ENCODE measurements around the gene LRRC4C.
A peak's percentile ranks its signal among the peaks of the same experiment; 100 is the strongest.
"Not testable (repeated sequence)": the region's sequence is repeated elsewhere in the genome, so short reads cannot be mapped to it uniquely, and the experiment has no call there.

Gene LRRC4C

DNA sequence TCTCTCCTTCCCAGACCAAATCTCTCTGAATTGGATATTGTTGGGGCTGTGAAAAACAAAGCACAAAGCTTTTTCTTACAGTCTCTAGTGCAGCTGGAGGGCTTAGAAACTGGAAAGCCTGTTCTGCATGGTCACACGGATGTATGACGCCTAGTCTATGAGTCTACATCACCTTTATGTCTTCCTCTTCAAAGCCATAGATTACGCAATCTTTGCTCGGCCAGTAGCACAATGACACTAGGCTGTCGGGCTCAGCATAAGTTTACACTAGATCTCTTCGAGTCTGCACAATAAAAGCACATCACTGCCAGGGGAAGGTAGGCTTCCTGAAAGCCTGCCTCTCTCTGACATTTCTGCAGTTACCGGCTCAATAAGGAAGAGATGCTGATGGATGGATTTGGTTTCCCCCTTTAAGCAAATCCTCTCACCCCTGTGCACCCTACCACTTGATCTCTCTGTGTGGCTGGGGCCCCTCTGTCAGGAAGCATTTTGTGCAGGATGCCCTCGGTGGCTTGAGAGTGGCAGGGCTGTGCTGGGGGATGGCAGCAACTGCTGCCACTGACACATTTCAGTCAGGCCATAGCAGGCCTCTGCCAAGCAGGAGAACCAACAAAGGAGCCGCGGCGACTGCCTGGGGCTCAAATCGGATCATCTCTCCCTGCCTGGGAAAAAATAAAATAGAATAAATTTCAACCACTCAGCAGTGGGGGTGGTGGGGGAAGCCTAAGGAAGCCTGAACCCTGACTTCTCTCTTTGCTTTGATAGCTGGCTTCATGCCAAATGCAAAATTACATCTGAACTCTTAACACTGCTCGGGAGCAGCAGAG lies 1272.8 kb downstream of the LRRC4C start:
- DNase-seq, result peak in 45 of 56 donors; percentile 6 to 79 (median 42)

DNA sequence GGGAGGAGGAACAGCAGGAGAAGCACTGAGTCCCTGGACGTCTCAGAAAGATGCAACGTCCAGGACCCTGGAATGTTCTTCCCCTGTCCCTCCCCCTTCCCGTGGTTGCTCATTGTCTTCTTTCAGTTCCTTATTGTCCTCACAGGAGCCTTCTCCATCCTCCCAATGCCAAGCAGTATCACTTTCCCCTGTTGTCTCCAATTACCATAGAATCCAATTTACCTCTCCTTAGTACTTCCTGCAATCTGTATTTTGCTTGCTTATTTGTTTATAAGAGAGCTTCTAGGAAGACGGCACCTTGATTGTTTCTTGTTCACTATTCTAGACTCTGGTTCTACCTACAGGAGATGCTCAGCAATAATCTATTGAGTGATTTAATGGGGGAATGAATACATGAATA lies 1273.7 kb downstream of the LRRC4C start:
- no peak for DNase-seq

DNA sequence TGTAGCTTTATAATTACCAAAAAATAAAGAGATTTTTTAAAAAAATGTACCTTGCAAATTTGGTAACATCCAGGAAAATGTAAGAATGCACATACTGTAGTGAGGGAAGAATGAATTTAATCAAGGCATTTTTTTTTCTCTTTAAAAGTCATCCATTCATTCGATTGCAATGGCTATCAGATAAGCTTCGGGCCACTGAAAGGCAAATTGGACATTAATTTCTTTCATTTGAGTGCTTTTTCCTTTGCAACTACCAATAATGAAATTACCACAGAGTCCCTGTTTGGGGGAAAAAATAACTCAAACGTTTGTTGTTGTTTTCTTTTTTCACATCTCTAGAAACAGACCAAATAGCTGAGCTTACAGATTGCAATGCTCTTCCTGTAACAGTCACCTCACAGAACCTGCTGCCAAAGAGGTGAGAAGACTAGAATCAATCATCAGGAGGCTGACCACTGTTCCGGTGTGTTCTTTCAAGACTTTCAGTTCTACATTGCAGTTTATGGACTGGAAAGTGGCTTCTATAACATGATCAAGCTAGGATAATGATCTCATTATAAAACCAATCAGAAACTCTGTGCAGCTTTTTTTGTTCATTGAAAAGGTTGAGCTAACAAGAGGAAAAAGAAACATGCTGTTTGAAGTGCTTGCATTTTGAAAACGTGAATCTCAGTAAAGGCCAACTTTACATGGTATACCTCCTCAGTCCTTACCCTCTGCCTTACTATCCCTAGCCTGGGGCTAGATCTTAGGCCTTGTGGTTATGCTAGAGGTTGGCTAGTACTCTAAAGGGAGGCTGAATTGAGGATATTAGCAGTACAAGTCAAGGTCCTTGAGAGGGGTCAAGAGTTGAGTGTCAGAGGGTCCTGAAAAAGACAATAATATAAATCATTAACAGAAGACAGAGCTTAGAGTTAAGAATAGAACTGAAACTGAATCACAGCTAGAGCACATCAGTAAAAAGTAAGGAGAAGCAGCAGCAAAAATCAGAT lies 1276.1 kb downstream of the LRRC4C start:
- DNase-seq, result no peak

DNA sequence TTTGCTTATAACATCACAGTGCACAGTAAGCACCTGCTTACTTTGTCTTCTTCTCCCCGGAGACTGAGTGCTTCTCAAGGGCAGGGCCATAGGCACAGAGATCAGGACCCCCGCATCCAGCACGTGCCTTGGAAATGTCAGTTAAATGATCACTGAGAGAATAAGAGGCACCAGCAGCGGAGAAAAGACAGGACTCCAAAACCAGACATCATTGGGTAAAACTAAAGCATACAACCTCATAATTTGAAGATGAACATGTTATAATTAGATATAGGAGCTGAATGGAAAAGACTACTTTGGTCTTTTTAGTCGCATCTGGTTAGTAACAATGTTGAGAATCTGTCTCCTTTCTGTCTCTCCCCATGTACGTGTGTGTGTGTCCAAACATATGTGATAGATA lies 1279.9 kb downstream of the LRRC4C start:
- DNase-seq, result no peak

DNA sequence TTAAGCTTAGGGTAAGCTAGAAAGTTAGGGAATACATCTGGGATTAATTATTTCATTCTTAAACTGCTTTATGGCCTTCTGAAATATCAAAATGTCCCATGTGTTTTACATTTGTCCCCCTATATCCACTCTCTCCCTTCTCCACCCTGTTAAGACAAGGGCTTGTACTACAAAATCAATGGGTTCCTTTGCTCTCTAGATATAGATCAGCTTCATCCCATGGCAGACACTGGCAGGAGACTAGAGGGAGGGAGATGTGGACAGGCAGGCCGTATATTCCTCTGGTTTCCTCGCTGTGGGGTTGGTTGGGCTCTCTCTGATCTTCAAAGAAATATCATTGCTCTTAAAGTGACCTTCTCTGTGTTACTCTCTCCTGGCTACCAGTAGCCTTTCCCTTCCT lies 1281.0 kb downstream of the LRRC4C start:
- no peak for DNase-seq

DNA sequence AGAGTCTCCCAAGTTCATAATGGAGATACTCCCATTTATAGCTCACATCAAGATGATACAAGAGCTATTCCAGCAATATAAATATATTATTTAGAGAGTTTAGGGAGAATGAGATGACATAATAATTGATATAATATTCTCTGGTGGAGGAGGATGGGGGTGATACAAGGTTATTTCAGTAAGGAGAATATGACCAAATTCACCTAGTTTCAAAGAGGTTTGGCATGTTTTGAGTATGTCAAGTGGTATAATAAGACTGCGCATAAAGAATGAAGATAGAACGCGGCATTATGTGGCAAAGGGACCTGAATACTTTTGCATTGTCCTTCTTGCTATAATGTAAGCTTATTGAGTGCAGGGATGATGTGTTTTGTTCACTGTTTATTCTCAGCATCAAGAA lies 1283.5 kb downstream of the LRRC4C start:
- no peak for DNase-seq

DNA sequence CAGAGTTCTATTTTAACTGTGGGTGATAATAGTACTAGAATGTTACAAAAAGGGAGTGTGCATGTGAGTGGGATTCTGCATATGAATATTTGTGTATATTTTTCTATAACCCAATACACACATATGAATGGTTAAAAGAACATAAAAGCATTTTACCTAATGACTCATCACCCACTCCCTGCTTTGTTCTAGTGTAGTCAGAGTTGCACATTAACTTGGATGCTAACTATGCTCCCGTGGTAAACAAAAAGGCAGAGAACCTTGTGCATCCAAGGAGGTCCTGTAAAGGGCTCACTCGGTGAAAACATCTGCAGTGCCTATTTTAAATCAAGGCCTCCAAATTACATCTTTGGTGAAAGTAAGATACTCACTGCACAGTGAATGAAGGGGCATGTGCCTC lies 1289.4 kb downstream of the LRRC4C start:
- DNase-seq, result no peak

DNA sequence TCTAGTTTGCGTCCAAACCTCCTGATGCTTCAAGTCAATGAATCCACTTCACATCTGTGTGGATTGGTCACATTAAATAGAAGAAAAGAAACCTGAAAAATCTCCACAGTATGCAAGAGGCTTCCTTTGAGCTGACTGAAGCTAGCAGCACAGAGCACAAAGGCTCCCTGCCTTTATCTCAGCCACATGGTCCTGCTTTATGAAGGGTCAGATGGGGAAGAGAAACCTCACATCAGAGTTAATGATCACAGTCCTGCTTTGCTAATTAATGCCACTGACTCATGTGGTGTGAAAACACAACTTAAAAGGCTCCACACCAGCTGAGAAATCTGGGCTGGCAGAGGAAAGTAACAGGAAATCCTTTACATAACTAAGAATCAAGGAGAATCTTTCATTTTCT lies 1291.0 kb downstream of the LRRC4C start:
- DNase-seq, result peak in 2 of 56 donors; percentile 18 to 21

DNA sequence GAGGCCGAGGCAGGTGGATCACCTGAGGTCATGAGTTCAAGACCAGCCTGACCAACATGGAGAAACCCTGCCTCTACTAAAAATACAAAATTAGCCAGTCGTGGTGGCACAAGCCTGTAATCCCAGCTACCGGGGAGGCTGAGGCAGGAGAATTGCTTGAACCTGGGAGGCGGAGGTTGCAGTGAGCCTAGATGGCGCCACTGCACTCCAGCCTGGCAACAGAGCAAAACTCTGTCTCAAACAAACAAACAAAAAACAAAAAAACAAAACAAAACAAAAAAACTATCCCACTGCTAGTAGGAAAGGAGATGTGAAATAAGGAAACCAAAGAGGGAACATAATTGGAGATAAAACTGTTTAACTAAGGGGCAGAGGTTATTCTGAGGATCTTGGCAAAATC lies 1291.6 kb downstream of the LRRC4C start:
- DNase-seq, result not testable (repeated sequence)

DNA sequence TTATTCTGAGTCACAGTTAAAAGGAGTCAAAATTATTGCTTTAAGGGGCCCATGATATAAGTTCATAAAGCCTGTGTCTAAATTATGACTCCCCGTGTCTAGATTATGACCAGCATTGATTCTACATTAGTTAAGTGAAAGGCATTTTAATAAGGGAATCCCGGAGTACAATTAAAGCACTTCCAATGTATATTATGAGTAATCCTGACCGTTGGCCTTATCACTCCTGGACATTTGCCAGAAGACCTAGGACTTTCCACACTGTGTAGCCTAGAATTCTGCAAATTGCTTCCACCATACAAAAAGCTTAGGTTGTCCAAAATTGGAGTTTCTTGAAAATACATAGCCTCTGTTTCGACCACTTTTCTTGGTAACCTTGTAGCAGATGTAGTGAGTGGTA lies 1292.6 kb downstream of the LRRC4C start:
- no peak for DNase-seq

DNA sequence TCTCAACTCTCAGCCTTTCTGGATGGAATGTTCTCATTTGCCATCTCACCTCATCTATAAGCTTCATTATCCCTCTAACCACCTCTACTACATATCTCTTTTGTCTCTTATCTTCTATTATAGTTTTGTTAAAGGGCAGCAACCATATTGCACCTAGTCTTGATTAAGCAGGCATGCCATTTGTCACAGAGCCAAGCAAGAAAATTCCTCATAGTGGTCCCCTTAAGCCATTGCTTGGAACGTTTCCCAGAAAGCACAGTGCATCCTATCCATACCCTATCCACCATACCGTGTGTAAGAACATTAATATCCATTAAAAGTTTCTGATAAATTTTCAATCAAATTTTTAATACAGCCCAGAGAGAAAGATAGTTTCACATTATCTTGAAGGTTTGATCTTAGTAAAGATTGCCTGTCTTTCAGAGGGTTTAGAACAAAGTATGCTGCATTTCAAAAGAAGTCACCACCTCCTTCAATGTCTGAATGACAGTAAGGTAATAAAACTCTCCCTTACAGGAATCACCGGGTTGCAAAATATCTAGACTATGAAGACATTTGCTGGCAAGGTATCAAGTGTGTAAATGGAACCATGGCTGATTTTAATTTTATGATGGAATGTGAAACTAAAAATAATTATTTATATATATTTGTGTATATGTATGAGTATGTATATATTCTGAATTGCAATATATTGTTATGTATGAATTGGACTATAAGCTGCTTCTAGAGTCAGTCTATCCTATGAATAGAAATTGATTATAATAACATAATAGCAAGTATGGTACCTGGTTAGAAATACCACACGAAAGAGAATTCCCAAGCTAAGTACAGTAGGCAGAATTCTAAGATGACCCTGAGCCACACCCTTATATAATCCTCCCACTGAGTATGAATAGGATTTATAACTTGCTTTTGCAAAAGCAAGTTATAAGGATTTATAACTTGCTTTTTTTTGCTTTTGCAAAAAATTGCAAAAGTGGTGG lies 1296.3 kb downstream of the LRRC4C start:
- DNase-seq, result no peak

DNA sequence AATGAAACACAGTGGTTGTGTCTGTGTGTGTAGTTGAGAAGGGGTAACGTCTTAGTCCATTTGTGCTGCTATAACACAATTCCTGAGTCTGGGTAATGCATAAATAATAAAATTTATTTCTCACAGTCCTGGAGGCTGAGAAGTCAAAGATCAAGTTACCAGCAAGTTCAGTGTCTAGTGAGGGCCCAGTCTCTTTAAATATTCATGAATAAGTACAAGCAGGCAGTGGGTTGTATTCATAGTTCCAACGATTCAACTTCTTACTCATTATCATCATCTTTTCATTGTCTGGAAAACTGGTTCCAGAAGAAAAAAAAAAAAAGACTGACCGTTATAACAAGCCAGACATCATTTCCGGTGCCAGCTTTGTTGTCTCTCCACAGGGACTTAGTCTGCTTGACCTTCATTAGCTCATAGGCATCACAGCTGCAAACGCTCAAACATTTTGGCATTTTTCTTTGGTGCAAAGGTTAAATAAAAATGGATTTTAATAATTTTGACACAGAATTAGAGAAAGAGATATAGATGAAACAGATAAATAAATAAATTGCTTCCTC lies 1297.5 kb downstream of the LRRC4C start:
- DNase-seq, result peak in 1 of 56 donors; percentile 27

DNA sequence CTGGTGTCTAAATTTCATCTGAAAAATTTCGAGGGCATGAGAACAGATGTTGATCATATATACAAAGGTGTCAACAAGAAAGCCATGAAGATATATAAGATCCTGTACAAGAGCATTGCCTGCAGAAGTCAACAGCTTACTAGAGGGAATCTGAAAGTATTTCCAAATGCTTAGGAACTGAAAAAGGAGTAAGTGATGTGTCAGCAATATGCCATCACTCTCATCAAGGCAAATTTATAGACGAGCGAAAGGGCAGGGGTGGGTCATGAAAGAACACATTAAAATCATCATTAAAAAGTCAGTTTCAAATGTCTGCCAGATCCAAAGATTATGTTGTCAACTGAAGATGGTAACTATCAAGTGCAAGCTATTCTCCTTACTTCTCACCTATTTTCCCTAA lies 1299.0 kb downstream of the LRRC4C start:
- DNase-seq, result no peak

DNA sequence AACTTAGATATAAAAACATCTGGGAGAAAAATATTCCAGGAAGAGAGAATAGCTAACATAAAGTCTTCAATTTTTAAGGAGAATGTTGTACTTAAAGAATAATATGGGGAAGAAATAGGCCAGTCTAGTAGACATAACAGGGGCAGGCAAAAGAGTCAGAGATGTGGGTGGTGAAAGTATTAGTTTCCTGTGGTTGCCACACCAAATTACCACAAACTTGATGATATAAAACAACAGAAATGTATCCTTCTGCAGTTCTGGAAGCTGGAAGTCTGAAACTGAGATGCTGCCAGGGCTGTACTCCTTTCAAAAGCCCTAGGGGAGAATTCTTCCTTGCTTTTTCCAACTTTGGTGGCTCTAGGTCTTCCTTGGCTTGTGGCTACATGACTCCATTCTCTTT lies 1309.7 kb downstream of the LRRC4C start:
- no peak for DNase-seq

DNA sequence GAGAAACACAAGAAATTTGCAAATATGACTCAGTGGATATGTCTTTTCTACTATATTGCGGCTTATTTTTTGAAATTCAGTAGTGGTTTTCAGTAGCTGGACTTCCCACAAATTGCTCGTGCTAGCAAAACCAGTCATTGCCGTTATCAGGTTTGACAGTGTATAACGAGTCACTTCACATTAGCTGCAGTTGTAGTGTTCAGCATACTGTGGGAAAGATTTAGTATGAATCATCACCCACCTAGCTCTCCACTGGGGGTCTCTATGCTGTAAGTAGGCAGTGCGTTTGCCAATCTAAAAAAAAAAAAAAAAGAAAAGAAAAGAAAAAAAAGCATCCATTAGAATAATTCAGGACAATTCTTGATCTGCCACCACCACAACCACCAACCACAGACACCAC lies 1318.9 kb downstream of the LRRC4C start:
- DNase-seq, result no peak

DNA sequence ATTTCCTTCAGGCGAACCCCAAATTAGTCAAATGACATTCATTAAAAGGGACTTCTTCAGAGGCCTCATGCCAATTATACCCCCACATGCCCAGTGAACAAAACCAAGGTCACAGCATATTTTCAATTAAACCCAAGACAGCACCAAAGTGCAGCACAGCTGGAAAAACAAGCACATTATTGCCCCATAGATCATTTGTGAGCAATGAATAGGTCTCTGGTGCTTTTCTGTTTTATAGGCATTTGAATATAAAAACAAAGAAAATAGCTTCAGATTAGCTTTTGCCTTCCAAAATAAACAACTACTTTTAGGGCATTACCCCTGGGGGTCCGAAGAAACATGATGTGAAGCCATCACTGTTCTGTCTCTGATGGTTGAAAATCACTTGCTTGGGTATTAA lies 1319.9 kb downstream of the LRRC4C start:
- DNase-seq, result no peak

DNA sequence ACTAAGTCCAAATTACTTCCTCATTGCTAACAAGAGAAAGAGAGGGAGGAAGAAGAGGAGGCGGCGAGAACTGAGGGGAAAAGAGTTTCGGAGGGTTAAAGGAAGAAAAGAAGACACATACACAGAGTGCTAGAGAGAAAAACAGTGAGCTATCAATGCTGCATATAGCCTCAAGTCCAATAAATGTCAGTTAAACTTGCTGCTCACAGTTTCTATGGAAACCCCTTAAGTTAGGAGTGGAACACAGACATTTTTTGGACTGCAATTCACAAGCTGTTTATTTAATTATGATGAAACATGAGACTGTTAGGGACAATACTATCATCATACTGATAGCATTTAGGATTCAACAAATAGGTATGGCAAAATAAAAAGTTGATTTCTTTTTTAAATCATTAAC lies 1320.4 kb downstream of the LRRC4C start:
- no peak for DNase-seq

DNA sequence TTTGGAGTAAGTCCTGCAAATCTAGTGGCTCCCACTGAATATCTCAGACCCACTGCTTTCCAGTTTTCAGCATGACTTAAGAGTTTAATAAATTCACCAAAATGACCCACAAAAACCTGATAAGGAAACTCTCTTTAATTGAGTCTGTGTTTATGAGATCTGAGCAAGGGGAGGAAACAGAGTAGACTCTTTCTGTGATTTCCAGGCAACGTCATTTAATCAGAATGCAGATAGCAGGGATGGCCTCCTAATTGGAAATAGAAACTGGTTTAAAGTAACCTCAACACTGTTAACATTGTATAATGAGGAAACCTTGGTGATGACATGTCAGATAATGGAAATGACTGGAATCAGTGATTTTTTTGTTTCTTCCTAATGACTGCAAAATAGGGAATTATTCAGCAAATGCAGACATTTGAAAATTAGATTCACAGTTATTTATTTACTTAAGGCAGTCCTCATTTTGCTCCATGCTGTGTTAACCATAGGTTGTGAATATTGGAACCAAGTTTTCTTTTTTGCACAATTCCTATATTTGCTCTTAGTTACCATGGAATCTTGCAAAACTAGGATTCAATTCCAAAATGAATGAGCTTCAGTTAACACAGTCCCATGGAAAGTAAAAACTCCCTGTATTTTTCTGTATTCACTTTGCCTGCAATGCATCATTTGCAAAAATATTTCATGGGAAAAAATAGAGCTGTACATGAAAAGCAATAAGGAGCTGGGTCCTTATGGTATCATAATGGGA lies 1324.5 kb downstream of the LRRC4C start:
- DNase-seq, result no peak

DNA sequence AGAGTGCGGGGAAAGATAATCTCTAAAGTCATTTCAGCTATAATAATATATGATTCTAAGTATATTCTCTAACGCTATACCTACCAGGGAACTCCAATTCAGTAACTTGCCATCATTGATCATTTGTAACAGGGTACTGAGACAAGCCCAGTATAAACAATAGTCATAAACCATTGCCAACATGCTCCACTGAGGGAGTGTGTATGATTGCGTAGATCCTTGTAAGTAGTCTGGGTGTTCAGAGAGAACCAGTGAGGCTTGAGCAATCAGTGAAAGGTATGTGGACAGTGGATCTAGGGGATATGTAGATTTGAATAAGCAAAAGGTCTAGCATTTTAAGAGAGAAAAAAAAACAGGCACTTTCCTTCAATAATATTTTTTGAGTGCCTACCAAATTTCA lies 1326.0 kb downstream of the LRRC4C start:
- no peak for DNase-seq

DNA sequence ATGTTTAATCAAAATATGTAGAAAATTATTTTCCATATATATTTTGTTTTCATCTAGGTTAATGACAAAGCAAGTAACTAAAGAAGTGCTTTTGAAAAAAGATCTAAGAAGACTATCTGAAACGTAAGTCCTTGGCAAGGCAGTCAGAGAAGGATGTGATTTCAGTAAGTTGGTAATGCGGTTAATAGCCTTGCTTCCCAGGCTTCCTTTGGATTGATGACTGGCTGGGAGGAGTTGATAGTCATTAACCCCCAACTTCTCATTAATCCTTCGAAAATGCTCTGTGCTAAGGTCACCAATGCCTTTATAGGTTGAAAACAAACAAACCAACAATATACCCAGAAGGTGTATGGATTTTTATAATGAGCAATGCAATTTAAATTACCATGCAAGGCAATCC lies 1326.5 kb downstream of the LRRC4C start:
- DNase-seq, result no peak
